Effector CD8-positive, alpha-beta T cell (primary cell): ENCODE results near the gene PTPRN2.

Experiments
- DNase-seq: peaks from one replicate; lab custom pipeline; 2025; lab: John Stamatoyannopoulos, UW

Gene PTPRN2

DNA sequence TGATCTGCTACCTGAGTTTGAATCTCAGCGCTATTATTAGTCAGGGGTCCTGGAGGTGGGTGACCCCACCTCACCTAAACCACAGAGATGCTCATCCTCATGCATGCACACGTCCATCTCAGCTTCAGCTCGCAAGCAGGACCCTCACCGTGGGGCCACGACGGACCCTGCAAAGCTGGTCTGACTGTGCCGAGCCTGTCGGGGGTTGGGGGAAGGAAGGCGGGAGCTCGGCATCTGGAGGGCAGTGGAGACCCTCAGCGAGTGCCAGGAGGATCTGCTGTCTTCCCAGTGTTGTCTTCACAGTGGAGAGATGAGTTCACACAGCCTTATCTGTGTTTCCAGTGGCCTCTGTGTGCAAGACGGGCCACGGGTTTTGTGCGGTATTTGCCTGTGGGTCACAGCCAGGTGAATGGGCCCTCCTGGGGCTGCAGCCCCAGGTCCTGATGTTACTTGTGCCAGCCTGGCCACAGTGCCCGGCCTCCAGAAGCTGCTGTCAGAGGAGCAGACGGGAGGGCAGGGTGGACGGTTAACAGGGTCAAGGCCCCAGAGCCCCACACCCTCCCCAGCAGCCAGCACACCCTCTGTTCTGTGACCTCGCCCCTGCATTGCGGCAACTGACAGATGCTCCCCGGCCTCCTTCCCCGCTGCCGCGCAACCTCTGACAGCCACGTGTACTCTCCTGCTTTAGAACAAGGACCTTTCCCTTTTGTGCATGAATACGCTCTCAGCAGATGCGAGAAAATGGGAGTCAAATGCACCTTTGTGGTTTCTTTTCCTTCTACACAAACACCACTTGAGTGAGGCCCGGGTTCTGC, 722.1 kb downstream of the PTPRN2 start:
- DNase-seq: no peak

DNA sequence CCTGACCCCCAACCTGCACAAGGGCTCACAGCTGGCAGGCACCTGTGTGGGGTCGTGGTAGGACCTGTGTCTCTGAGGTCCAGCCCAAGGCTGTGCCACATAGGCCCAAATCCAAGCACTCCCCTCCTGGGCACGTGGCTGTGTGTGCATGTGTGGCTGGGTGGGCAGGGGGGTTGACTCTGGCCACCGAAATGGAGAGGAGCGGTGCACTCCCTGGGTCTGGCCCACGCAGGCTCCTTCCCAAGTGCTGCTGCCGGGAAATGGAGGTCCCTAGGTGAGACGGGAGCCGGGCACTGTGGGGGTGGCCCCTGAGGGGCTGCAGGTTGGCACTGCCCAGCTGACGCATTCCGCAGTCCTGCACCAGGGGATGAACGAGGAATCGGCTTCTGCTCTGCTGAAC, 722.7 kb downstream of the PTPRN2 start:
- DNase-seq: no peak

DNA sequence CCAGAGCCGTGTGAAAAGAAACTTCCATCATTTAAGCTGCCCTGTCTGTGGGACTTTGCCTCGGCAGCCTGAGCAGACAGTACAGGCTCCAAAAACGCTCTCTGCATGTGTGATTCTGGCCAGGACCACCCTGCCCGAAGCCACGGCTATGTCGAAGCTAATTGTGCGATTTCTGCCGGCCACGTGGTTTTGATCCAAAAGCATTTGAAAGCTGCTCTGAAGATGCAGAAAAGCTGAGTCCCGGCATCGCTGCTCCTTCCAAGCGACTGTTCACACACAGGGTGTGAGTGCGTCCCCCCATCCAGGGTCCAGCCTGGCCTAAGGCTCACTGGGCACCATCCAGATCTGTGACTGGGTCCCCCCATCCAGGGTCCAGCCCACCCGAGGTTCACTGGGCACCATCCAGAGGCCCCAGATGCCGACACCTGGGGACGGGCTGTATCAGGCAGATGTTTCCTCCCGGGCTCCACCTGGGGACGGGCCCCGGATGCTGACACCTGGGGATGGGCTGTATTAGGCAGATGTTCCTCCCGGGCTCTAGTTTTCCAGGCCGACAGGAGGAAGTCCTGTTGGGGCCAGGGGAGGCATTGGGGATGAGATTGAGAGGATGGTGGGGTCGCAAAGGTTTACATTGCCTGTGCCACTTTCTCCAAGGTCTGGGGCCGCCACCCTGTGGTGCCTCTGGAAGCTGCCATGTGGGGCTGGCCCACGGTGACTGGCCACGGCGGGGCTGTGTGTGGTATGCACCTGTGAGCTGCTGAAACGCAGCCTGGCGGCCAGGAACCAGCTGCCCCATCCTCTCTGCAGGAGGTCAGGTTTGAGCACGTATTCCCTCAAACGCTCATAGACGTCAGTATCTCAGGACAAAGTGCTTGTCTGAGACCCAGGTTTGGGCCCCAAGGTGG, 723.5 kb downstream of the PTPRN2 start:
- DNase-seq: no peak

DNA sequence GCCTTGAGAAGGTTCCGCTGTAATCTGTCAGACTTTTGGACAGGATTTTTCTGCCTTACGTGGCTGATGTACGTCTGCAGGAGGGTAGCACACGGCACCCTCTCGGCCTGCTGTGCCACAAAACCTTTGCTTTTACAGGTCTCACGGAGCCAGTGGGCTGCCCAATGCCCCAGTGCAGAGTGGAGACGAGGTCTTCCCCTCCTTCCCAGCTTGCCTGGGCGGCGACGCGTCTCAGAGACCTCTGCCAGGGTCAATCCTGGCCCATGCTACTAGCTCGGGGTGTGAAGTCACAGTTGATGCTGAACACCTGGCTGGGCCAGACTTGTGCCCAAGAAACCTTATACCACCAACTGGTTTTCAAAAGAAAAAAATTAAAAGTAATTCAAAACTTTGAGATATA, 724.4 kb downstream of the PTPRN2 start:
- no peak for DNase-seq

DNA sequence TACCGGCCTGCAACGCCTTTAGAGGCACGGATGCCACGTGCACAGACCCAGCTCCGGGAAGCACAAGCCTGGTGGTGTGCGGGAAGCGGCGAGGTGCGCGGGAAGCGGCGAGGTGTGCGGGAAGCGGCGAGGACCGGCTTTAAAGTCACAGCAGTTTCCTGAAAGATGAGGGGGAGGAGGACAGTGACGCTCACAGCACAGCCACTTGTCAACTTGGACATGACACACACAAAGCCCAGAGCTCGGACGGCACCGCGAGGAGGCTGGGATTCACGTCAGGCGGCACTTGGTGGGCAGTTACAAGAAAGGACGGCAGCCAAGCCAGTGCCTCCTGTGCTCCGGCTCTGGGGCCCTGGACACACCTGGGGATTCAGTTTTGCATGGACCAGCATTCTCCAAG, 724.9 kb downstream of the PTPRN2 start:
- no peak for DNase-seq

DNA sequence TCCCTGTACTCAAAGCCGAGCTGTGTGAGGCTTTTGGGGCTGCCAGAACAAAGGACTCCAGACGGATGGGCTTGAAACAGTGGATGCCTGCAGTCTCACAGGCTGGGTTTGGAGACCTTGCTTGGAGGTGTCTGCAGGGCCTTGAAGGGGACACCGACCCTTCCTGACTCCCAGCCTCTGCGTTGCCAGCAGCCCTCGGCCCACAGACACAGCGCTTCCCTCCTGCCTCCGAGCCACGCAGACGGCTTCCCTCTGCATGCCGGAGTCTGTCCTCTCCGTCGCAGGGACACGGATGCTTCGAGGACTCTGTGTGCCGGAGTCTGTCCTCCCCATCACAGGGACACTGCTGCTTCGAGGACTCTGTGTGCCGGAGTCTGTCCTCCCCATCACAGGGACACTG, 726.1 kb downstream of the PTPRN2 start:
- no peak for DNase-seq

DNA sequence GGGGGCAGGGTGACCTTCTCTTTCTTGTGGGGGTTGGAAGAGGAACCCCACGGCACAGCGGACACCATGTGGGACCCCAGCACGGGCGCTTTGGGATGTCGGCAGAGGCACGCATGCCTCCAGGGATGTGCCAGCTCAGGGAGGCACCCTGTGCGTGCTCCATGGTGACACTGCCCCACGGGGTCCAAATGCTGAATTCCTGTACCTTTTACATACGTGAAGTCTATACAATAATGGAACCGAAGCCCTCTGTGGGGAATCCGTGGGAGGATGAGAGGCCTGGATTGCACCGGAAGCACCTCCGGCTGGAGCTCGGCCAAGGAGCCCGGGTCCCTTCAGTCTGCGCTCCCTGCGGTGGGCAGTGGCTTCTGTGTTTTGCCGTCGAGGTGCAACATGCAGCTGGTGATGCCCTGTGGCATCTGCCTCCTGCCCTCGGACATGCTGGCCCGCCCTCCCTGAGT, 726.6 kb downstream of the PTPRN2 start:
- DNase-seq: no peak

DNA sequence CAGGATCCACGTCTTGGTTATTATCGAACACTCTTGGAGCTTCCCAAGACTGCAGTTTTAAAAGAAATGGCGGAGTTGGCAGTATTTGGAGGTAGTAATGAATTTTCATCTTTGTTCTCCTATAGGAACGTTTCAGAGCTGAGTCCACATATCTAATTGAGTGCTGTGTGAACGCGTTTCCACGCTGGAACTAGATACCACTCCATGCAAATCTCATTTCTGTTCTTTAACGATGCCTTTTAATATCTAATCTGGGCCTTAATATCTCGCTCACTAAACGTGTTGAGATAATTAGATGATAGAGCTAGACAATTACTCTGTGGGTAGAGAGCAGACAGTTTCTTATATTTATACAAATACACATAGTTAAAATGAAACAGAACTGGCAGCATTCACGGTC, 727.2 kb downstream of the PTPRN2 start:
- no peak for DNase-seq

DNA sequence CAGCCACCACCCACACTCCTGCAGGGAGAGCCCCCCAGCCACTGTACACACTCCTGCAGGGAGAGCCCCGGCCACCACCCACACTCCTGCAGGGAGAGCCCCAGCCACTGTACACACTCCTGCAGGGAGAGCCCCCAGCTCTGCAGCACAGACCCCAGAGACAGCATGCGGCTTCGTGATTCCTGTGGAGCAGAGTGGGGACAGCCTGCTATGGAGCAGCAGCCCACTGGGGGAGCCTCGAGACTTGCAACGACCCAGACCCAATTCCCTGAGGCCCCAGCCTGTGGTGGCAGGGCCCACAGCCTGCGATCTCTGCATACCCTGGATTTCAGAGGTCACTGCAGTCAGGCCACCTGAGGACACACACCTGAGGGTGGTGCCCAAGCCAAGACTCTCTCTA, 727.7 kb downstream of the PTPRN2 start:
- DNase-seq: no peak

DNA sequence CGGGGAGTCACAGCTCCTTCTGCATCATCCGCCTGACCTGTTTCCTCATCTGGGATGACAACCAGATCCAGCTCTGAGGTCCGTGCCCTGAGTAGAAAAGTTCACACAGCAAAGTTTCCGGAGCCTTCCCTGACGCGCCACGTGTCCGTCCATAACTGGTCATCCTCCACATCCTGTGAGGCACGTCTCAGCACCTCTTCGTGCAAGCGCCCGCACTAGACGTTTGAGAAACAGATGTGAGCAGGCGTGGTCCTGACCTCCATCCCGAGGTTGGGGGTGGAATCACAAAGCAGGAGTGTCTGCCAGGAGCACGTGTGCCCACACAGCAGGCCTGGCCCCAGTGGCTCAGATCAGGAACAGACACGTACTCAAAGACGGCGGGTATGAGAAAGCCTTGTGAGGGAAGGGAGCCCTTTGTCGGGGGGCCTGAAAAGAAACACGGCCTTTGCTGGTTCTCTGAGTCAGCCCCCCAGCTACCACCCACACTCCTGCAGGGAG, 730.0 kb downstream of the PTPRN2 start:
- no peak for DNase-seq

DNA sequence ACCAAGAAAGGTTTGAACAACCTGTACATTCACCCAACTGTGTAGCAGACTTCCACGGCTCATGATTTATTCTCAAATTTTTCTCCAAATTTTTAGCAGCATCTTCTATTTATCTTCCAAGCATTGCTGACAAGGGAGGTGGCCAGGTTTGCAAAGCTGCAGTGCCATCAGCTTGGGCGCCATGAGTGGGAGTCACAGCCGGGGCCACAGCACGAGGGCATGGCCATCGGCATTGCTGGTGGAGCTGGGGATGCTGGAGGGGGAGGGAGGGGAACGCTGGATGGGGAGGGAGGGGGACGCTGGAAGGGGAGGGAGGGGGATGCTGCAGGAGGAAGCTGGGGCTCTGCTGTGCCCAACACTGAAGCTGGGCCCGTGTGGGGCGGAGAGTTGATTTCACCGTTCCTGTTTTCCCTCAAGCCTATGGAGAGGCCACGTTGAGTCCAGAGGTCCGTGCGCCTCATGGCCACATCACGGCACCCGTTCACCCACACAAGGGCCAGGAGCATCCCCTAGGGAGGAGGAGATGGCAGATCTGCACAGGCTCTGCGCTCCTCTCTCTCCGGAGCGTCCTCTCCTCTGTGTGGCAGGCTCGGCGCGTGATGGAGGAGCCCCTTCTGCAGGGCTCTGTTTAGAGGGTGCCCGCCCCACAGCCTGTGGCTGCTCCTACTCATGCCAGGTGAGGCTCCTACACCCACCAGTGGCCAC, 730.6 kb downstream of the PTPRN2 start:
- no peak for DNase-seq

DNA sequence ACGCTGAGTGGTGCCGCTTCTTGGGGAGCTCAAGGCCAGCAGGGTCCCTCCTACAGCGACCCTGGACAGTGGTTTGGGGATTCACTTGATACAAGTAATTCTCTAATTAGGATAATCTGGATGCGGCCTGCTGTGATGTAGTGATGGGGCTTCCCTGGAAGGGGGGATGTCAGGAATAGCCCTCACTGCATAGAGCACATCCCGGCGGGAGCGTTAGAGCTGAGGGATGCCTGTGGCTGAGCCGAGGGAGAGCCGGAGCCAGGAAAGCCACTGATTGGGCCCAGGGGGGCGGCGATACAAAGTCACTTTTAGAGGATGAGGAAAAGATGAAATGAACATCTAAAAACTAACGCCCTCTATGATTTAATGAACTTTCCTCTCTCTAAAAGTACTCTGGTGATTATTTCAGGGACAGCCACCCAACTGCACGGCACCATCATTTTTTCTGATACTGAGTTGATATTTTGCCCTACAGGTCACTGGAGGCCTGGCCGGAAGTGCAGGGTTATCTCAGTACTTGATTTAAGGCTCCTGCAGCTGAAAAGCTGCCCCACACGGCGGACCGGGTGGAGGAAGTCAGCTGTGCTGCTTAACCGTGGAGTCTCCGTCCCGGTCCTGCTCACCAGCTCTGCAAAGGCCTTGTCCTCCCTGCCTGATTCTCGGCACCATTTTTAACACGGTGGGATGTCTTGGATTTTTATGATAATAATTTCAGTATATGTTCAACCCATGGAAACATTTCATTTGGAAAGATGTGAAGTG, 732.0 kb downstream of the PTPRN2 start:
- DNase-seq: no peak

DNA sequence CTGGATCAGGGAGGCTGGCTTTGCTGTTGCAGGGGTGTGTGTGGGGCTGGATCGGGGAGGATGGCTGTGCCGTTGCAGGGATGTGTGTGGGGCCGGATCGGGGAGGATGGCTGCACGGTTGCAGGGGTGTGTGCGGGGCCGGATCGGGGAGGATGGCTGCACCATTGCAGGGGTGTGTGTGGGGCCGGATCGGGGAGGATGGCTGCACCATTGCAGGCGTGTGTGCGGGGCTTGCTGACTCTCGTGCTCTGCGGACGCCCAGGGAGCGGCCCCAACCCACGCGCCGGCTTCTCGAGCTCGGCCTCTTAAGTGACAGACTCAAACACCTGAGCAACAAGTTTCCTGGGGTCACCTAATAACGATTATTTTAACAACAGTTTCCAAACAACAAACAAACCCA, 732.6 kb downstream of the PTPRN2 start:
- no peak for DNase-seq

DNA sequence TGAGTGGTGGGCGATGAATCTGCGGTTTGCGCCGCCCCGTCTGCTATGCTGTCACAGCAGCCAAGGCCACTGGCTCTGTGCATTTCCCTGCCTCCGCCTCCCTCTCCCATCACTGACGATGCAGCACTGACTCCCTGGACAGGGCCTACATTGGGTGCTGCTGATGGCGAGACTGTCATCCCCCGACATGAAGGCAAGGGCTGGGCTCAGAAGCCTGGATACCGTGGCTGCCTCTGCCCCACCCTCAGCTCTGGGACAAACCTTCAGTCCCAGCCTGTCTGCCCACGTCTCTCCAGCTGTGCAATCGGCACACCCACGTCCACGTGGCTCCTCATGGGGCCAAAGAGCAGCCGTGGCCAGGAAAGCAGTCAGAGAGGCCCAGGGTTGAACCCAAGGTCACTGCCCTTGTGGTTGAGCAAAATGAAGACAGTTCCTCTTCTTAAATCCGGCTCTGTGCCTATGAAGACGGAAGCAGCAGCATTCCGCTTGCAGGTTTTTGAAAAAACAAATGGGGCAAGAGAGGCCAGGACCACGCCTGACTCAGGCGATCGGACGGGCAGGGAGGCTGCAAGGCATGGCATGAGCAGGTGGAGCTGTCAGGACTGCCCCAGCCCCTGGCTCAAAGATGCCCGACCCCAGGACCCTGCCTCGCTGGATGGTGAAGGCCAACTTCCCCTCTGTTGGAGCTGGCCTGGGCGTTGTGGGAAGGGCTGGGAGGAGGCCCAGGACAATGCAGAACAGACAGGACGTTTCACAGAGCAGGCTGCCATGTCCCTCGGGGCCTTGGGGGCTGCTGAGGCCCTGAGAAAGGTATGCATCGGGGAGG, 733.3 kb downstream of the PTPRN2 start:
- no peak for DNase-seq

DNA sequence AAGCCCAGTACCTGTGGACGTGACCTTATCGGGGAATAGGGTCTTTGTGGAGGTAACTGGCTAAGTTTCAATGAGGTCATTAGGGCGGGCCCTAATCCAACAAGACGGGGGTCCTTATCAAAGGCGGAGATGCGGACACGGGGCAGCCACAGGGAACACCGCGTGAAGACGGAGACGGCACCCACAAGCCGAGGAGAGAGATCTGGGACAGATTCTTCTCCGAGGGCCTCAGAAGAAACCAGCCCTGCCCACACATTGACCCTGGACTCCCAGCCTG, 733.9 kb downstream of the PTPRN2 start:
- no peak for DNase-seq

DNA sequence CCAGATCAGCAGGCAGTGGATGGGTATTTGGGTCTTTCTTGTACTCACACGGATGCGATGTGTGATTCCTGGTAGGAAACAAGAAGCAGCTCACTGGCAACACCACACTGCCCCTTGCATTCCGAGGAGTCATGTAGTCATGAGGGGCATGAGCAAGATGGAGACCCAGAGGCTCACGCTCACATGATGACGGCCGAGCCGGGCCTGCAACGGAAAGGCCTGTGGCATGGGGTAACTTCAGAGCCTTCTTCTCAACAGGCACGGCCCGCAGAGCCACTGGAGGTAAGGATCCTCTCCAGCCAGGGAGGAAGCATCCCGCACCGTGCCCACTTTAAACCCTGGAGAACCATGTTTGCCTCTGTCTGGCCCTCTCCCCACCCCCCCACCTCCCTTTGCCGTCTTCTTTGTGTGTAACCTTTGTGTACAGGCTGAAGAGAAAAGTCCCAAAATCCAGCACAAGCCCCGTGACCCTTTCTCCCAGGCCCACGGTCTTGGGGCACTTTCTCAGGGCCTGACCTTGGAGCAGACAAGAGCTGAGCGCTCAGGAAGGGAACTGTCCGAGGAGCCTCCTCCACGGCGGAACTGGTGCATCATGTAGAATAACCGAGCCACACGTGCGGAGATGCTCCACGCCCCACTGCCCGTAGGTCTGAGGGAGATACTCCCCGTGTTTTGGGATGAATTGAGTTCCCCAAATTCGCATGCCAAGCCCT, 734.4 kb downstream of the PTPRN2 start:
- no peak for DNase-seq

DNA sequence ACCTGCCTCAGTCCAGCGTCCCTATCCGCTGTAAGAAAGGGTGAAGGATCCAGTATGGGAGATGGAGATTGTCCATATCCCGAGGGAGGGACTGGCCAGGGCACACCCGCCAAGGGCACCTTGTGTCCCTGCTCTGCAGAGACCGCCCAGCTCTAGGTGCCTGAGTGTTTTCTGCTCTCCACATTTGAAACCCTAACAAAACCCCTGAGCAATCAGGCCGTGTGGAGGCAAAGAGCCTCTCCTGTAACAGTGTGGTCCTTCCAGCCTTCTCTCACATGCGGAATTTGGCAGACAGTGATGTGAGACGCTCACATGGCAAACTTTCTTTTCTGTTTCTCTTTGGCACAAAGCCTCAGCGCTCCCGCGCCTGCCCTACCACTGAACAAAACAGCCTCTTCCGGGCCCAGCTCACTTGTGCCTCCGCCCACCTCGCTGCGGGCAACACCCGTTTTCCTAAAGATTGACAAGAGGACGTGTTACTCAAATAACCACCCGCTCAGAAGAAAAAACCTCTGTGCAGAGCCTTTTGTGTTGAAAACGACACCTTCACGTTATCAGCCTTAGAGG, 736.0 kb downstream of the PTPRN2 start:
- peak; percentile 25 for DNase-seq

DNA sequence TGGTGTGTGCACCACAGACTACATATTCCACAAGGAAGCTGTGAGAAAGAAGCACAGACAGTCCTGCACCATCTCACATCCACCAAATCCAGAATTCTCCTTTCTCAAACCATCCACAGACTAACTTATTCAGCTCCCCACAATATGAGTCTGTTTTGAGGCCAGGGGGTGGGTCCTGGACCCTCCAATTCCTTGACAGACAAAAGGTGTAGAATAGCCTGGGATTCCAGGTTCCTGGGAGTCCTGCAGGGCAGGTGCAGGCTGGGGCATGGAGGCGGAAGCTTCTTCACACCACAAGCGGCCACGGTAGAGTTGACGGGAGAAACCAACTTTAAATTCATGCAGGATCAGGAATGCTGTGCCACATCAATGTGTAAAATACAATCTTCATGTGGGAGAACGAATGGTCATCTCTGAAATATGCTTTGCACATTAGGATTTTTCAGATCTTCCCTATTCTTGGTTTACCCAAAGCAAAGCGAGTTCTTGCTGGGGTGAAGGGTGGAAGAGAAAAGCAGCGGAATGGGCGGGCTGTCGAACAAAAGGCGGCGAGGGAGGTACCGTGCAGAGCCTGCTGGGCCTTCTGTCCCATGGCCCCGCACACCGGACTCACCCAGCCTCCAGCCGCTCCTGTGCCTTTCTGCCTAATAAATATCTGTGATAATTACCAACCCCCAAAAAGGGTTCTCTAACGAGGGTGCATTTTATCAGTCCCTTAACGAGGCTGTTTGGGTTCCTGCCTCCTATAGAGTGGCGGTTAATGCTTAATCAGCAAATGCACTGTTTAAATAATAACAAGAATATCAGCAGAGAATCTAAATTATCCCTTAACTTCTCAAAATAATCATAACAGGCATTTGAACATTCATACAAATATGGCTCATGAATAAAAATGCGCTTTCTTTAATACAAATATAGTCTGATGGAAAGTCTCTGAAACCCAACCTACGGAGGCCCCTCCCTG, 736.9 kb downstream of the PTPRN2 start:
- DNase-seq: no peak

DNA sequence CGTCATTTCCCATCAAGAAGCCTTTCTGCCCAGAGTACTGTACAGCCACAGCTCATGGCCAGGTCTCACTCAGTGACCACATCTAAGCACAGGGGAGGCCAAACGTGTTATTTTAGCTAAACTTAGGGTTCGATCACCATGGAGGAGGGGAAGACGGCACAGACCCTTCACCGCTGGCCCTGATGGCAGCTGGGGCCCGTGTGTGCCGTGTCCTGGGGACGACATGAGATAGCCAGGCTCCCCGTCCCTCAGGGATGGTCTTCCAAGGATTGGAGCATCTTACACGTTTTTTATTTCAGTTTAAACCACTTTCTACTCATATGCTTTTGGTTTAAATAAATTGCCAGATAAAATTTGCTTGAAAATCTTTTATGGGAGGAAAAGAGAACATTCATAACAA, 737.9 kb downstream of the PTPRN2 start:
- DNase-seq: no peak
